ENCODE measurements around the gene PALLD. TPM values are rescaled to one million over a fixed set of nuclear protein-coding genes. Genes with fewer than 3 reads are reported as not detected.

Gene PALLD
- total and polyA plus RNA-seq, 2 of the 13 experiments (the other 11 are each of a cell fraction or from before 2014, with no cell fraction given): 0.50 to 1.5 TPM

GRCh38 chr4:168633064-168633463 lies 136.2 kb downstream of the PALLD start:
- Histone ChIP-seq H3K36me3 (replicated peaks in 1 of 2; ENCODE audit: control insufficient read depth in 1 of 2, insufficient read depth in 2 of 2, low read length in 2 of 2) (no peaks in the 10 kb centered on the region), H3K79me2 (ENCODE audit: insufficient read depth, low read length) (no peaks in the 10 kb centered on the region)
- in situ Hi-C loops (cut with HindIII; ENCODE audit: extremely low pct_ligation_motif_present, low pct_unique_long_range_greater_than_20kb): no loop called here
- no peak for TF ChIP-seq ZNF446 (CRISPR knock-in tag; IDR thresholded peaks at IDR 0.05)
- TF ChIP-seq EHMT2 (IDR thresholded peaks at IDR 0.05; ENCODE audit: borderline replicate concordance, low read depth, low read length): no peak
- no peak for TF ChIP-seq ATM (IDR thresholded peaks at IDR 0.05; ENCODE audit: borderline replicate concordance)
- TF ChIP-seq, protein P1, sequence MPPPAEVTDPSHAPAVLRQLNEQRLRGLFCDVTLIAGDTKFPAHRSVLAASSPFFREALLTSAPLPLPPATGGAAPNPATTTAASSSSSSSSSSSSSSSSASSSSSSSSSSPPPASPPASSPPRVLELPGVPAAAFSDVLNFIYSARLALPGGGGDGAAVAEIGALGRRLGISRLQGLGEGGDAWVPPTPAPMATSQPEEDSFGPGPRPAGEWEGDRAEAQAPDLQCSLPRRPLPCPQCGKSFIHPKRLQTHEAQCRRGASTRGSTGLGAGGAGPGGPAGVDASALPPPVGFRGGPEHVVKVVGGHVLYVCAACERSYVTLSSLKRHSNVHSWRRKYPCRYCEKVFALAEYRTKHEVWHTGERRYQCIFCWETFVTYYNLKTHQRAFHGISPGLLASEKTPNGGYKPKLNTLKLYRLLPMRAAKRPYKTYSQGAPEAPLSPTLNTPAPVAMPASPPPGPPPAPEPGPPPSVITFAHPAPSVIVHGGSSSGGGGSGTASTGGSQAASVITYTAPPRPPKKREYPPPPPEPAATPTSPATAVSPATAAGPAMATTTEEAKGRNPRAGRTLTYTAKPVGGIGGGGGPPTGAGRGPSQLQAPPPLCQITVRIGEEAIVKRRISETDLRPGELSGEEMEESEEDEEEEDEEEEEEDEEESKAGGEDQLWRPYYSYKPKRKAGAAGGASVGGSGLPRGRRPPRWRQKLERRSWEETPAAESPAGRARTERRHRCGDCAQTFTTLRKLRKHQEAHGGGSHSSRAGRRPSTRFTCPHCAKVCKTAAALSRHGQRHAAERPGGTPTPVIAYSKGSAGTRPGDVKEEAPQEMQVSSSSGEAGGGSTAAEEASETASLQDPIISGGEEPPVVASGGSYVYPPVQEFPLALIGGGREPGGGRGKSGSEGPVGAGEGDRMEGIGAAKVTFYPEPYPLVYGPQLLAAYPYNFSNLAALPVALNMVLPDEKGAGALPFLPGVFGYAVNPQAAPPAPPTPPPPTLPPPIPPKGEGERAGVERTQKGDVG (CRISPR knock-in tag; IDR thresholded peaks at IDR 0.05; ENCODE audit: borderline replicate concordance): no peak
- TF ChIP-seq GABPB1 (CRISPR knock-in tag; IDR thresholded peaks at IDR 0.05): no peak
- TF ChIP-seq KIAA2018 (CRISPR knock-in tag; IDR thresholded peaks at IDR 0.05; ENCODE audit: borderline replicate concordance): no peak
- no peak for TF ChIP-seq RXRB (CRISPR knock-in tag; IDR thresholded peaks at IDR 0.05; ENCODE audit: borderline replicate concordance)
- no peak for TF ChIP-seq CCAR2 (optimal IDR thresholded peaks at IDR 0.05; ENCODE audit: low read depth, low read length)
- no peak for TF ChIP-seq PCBP2 (optimal IDR thresholded peaks at IDR 0.05; ENCODE audit: low read depth, low read length, poor library complexity, severe bottlenecking)
- TF ChIP-seq ZNF777 (CRISPR knock-in tag; IDR thresholded peaks at IDR 0.05): no peak
- no peak for TF ChIP-seq MIER3 (CRISPR knock-in tag; IDR thresholded peaks at IDR 0.05; ENCODE audit: borderline replicate concordance)
- TF ChIP-seq ZNF496 (CRISPR knock-in tag; IDR thresholded peaks at IDR 0.05; ENCODE audit: insufficient replicate concordance): no peak
- no peak for TF ChIP-seq PLSCR1 (CRISPR knock-in tag; IDR thresholded peaks at IDR 0.05; ENCODE audit: borderline replicate concordance)

More at GRCh38 chr4:168633064-168633463, 136.2 kb downstream of the PALLD start:
- no peak for ATAC-seq
- 0 out of 2 replicates have a peak, but pooled peaks cover 10% of the 10 kb centered on the region for H3K4me1 ChIP-seq (ENCODE audit: insufficient read depth, low read length)
- no peaks in the 10 kb centered on the region for H3K9me3 ChIP-seq (ENCODE audit: low read length)
- no peak overlapping the region for H3K4me3 ChIP-seq (replicated peaks in 1 of 3; ENCODE audit: insufficient read depth in 1 of 3, low read depth in 2 of 3, low read length in 3 of 3)
- FAIRE-seq: no peak
- H3K9ac ChIP-seq (ENCODE audit: insufficient read depth, low read depth, low read length): no peak overlapping the region
- no peaks in the 10 kb centered on the region for H4K20me1 ChIP-seq (ENCODE audit: insufficient read depth, low read length)
- BruUV-seq (replicated peaks): no TSS peak
- H2AFZ ChIP-seq (ENCODE audit: low read length): no peak overlapping the region
- WGBS (ENCODE audit: low lambda C conversion rate): 53% methylated on average over 4 of the region's 4 CpGs
- peaks cover 0 to 24% of the 10 kb centered on the region in 2 experiments; a peak in 3 of 5 replicates for H3K27me3 ChIP-seq (ENCODE audit: control insufficient read depth in 1 of 2, insufficient read depth in 2 of 2, low read length in 2 of 2)
- intact Hi-C loops (cut with micrococcal nuclease; ENCODE audit: unreplicated experiment): no loop called here
- POLR2A ChIA-PET: no interaction called here
- no peak for DNase-seq (ENCODE audit: low spot score)
- H3K27ac ChIP-seq (ENCODE audit: extremely low read length, insufficient read depth, low read length): no peak overlapping the region
- CTCF ChIA-PET (ENCODE audit: low intra/inter-chr PET ratio, low total read pairs): no interaction called here
- H3K4me2 ChIP-seq (ENCODE audit: low read depth, low read length): no peak overlapping the region
